Measurements from ENCODE around the gene OR10H4. TPM values are rescaled to one million over a fixed set of nuclear protein-coding genes. Genes with fewer than 3 reads are reported as not detected.
"Not testable (repeated sequence)": the region's sequence is repeated elsewhere in the genome, so short reads cannot be mapped to it uniquely, and the experiment has no call there.

The OR10H4 gene
- total RNA-seq, 4 donors from 2014 or later = not detected

DNA sequence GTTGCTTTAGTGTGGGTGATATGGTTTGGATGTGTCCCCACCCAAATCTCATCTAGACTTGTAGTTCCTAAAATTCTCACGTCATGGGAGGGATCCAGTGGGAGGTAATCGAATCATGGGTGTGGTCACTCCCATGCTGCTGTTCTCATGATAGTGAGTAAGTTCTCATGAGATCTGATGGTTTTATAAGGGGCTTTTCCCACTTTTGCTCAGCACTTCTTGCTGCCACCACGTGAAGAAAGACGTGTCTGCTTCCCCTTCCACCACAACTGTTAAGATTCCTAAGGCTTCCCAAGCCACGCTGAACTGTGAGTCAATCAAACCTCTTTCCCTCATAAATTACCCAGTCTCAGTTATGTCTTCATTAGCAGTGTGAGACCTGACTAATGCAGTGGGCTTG, 26.0 kb downstream of the OR10H4 start:
- H3K4me1 ChIP-seq = no peaks in the 10 kb centered on the region
- H3K27me3 ChIP-seq = peaks cover 33% of the 10 kb centered on the region
- 60% methylated on average over 5 of the region's 5 CpGs for WGBS
- no peak overlapping the region for H3K27ac ChIP-seq
- no peaks in the 10 kb centered on the region for H3K9me3 ChIP-seq
- no peak overlapping the region for H3K4me3 ChIP-seq
- no peak for TF ChIP-seq POLR2AphosphoS5 (IDR thresholded peaks at IDR 0.05)
- TF ChIP-seq, protein P1, sequence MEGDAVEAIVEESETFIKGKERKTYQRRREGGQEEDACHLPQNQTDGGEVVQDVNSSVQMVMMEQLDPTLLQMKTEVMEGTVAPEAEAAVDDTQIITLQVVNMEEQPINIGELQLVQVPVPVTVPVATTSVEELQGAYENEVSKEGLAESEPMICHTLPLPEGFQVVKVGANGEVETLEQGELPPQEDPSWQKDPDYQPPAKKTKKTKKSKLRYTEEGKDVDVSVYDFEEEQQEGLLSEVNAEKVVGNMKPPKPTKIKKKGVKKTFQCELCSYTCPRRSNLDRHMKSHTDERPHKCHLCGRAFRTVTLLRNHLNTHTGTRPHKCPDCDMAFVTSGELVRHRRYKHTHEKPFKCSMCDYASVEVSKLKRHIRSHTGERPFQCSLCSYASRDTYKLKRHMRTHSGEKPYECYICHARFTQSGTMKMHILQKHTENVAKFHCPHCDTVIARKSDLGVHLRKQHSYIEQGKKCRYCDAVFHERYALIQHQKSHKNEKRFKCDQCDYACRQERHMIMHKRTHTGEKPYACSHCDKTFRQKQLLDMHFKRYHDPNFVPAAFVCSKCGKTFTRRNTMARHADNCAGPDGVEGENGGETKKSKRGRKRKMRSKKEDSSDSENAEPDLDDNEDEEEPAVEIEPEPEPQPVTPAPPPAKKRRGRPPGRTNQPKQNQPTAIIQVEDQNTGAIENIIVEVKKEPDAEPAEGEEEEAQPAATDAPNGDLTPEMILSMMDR (IDR thresholded peaks at IDR 0.05) = no peak
- TF ChIP-seq POLR2A (IDR thresholded peaks at IDR 0.05) = no peak
- TF ChIP-seq EP300 (IDR thresholded peaks at IDR 0.05) = no peak
- no peak for DNase-seq (ENCODE audit: low spot score in 2 of 2)
- no peaks in the 10 kb centered on the region for H3K36me3 ChIP-seq

DNA sequence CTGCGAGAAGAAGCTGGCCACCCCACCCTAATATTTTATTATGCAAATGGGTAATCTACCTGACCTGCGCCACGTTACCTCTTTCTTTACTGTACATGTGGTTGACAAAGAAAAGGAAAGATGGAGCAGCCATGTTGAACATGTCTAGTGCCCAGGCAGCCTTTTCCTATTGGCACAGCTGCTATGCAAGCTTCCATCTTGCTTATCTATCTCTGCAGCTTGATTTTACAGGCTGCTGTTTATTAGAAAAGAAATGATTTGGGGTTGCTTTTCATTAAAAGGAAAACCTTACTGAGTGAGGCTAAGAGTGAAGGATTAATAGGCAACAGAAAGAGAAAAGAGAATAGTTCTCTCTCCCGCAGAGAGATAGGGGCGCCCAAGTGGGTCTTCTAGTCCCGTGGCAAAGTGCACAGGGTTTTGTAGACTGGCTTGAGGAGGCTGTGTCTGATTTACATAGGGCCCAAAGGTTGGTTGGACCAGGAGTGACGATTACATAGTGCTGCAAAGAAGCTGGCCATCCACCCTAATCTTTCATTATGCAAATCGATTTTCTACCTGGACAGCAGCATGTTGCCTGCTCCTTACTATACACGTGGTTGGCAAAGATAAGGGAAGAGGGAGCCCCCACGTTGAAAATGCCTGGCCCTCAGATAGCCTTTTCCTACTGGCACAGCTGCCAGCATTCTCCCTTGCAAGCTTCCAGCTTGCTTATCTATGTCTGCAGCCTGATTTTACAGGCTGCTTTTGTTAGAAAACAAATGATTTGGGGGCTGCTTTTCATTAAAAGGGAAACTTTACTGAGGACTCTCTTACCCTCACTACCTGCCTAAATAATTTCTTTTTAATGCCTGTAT, 28.3 kb downstream of the OR10H4 start:
- H3K4me1 ChIP-seq = no peaks in the 10 kb centered on the region
- no peak overlapping the region for H3K4me3 ChIP-seq
- 59% methylated on average over 10 of the region's 10 CpGs for WGBS
- no peak for DNase-seq (ENCODE audit: low spot score in 2 of 2)
- no peaks in the 10 kb centered on the region for H3K9me3 ChIP-seq
- no peaks in the 10 kb centered on the region for H3K36me3 ChIP-seq
- H3K27me3 ChIP-seq = peaks cover 45% of the 10 kb centered on the region
- TF ChIP-seq EP300 (IDR thresholded peaks at IDR 0.05) (no peak), POLR2AphosphoS5 (IDR thresholded peaks at IDR 0.05) (no peak)
- TF ChIP-seq, protein P1 (IDR thresholded peaks at IDR 0.05) = no peak
- H3K27ac ChIP-seq = no peak overlapping the region

DNA sequence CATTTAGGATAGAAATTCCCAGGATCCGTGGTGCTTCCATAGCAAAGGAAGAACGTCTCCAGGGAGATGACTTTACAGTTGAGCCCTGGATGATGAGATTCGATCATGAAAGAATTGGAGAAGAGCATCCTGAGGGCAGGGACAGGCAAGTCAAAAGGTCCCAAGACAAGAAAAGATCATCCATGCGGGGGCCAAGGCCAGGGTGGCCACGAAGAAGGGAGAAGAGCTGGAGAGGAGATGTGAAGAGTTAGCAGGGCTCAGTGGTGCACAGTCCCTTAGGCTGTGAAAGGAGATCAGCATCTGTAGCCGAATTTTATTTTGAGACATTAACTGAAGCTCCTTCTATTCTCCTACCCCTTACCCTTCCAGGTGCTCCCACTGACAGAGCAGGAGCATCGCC, 28.9 kb downstream of the OR10H4 start:
- H3K27ac ChIP-seq = no peak overlapping the region
- 71% methylated on average over 7 of the region's 7 CpGs for WGBS
- H3K36me3 ChIP-seq = no peaks in the 10 kb centered on the region
- H3K9me3 ChIP-seq = no peaks in the 10 kb centered on the region
- H3K27me3 ChIP-seq = peaks cover 45% of the 10 kb centered on the region
- no peaks in the 10 kb centered on the region for H3K4me1 ChIP-seq
- TF ChIP-seq POLR2A (IDR thresholded peaks at IDR 0.05) (no peak), POLR2AphosphoS5 (IDR thresholded peaks at IDR 0.05) (no peak), EP300 (IDR thresholded peaks at IDR 0.05) (no peak)
- TF ChIP-seq, protein P1 (IDR thresholded peaks at IDR 0.05) = no peak
- no peak overlapping the region for H3K4me3 ChIP-seq
- DNase-seq (ENCODE audit: low spot score in 2 of 2) = no peak

DNA sequence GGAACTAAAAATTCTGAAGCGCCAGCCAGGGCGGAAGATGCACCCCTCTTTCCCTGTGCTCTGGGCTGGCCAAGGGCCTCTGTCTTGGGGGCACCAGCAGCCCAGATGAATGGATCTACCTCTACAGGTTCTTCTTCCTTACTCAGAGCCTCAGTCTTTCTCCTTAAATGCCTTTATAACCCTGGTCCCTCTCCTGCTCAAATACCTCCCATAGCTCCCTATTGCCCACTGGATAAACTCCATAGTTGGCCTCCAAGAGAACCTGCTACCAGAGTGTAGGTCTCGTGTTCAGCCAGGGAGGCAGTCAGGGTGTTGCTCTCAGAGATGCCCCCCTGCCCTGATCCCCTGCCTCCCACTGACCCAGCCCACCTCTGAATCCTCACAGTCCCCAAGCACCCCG, 30.5 kb downstream of the OR10H4 start:
- Histone ChIP-seq H3K36me3 (no peaks in the 10 kb centered on the region), H3K27me3 (peaks cover 41% of the 10 kb centered on the region), H3K4me1 (no peaks in the 10 kb centered on the region), H3K4me3 (no peak overlapping the region), H3K27ac (no peak overlapping the region), H3K9me3 (no peaks in the 10 kb centered on the region)
- no peak for DNase-seq (ENCODE audit: low spot score in 2 of 2)
- TF ChIP-seq EP300 (IDR thresholded peaks at IDR 0.05) (no peak), POLR2A (IDR thresholded peaks at IDR 0.05) (no peak), POLR2AphosphoS5 (IDR thresholded peaks at IDR 0.05) (no peak)
- TF ChIP-seq, protein P1 (IDR thresholded peaks at IDR 0.05) = no peak
- 86% methylated on average over 4 of the region's 4 CpGs for WGBS

DNA sequence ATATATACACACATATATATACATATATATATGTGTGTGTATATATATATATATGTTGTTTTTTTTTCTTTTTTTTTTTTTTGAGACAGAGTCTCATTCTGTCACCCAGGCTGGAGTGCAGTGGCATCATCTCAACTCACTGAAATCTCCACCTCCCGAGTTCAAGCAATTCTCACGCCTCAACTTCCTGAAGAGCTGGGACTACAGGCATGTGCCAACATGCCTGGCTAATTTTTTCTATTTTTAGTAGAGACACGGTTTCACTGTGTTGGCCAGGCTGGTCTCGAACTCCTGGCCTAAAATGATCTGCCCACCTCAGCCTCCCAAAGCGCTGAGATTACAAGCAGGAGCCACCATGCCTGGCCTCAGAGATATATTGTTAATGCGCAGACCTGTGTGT, 37.0 kb downstream of the OR10H4 start:
- not testable (repeated sequence) for H3K27ac ChIP-seq; H3K4me1 ChIP-seq; H3K36me3 ChIP-seq; DNase-seq (ENCODE audit: low spot score in 2 of 2); H3K4me3 ChIP-seq; H3K9me3 ChIP-seq
- H3K27me3 ChIP-seq = peaks cover 16% of the 10 kb centered on the region
- 58% methylated on average over 6 of the region's 6 CpGs for WGBS
